UCSD-AML1 (cell line): Measurements from ENCODE around the gene RBM23.

Experiments used
- DNase-seq: peaks from one replicate; lab custom pipeline; 2025; ENCODE audit not compliant: unreplicated experiment; lab: John Stamatoyannopoulos, UW

The RBM23 gene

DNA sequence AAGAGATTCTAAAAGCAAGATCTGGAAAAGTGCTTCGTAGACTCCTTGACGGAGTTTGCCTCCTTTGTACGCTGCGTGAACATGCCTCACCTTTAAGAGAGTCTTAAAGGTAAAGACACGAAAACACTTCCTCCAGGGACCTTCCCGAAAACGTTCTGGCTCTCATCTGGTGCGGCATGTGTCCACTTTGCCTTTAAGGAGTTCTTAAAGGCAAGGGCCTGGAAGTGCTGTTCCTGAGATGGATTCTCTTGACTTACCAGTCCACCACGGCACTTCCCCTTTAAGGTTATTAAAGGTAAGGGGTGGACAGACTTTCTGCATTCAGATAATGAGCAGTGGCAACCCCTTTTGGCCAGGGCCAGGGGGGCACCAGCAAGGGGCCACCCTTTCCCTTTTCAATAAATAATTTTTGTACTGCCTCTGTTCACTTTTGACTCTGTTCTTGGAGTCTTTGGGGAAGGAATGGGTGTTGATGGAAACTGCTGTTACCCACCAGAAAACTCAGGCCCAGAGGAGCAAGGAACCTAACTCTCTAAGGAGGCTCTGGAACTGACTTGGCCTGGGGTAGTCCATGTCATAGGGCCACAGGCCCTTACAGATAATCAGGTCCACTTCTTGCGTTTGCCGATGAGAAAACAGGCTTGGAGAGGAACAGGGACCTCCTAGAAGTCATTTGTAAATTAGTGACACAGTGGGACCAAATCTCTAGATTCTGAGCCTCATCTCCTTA lies 31.5 kb downstream of the RBM23 start:
- DNase-seq: no peak

DNA sequence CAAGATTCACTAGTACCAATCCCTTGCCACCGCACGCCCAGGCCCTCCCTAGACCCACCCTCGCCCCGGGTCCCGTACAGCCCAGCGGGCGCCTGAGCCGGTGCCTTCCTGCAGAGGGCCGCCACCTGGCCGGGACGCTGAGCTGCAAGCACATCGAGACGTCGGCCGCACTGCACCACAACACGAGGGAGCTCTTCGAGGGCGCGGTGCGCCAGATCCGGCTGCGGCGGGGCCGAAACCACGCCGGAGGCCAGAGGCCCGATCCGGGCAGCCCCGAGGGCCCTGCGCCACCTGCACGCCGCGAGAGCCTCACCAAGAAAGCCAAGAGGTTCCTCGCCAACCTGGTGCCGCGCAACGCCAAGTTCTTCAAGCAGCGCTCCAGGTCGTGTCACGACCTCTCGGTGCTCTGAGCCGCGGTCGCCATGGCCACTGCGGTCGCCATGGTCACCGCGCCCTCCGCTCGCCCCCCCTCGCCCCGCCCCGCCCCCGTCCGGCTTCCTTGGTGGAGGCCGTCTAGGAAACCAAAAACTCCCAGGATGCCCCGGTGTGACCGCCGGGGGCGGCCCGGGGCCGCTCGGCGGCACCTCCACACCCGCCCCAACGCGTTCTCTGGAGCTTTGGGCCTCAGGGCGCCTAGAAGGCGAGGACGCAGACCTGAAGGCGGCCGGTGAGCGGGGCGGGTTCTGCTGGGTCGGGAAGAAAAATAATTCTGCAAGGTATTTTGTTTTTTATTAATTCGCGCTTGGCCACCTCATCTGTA lies 32.3 kb downstream of the RBM23 start:
- no peak for DNase-seq

- DNase-seq: no peak
These were observed 33.0 kb downstream of the RBM23 start for GRCh38 chr14:22885975-22886374.

DNA sequence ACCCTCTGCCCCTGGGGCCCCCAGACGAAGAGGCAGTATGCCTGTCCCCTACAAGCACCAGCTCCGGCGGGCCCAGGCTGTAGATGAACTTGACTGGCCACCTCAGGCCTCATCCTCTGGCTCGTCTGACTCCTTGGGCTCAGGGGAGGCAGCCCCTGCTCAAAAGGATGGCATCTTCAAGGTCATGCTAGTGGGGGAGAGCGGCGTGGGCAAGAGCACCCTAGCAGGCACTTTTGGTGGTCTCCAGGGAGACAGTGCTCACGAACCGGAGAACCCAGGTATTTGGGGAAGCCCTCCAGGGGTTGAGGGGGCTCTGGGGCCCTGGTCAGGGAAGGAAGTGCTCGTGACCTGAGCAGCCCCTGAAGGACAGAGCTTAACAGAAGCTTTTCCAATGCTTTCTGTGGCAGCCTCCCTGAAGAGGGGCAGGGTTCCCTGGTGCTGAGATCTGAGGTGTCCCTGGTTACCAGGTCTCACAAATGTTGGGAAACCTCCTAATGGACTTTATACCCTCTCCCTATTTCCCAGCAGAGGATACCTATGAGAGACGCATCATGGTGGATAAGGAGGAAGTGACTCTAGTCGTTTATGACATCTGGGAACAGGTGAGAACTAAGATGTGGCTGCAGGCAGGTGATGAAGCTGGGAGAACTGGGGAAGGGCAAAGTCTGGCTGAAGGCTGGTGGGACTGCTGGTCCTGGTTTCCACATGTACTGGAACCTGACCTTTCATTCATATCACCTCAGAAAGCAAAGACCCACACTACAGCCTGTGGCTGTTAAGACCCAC lies 34.0 kb downstream of the RBM23 start:
- no peak for DNase-seq

- DNase-seq: no peak
These were observed 34.7 kb downstream of the RBM23 start for GRCh38 chr14:22884076-22884737.

DNA sequence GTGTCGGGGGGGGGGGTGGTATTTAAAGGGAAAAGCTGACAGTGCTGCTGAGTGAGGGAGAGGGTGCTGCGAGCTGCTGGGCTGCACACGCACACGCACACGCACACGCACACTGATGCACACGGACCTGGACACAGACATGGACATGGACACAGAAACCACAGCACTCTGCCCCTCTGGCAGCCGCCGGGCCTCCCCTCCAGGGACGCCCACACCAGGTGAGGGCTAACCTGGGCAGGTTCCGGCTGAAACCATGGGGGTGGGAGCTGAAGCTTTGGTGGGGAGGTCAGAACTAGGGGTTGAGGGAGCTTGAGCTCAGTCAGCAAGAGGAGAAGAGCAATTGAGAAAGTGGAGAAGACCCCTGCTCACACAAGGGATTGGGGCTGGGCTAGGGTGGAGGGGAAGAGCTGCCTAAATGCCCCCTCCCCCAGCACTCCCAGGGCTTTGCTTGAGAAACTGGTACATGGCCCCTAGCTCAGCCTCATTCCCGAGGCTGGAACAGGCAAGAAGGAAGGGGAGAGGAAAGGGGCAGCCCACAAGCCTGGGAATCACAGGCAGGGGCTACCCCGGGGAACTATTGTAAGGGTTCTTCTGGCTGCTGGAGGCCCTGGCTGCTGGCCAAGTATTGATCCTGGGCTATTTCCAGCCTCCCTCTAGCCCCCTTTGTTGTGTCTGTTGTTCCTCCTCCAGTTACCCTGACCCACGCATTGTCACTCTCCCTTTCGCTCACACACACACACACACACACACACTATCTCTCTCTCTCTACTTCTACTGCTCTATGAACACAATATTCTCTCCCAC lies 35.6 kb downstream of the RBM23 start, which contains the start of gene REM2:
Gene REM2 (plus strand): TSS at position 50 of the 804 bp plus-strand sequence. CDS start 66 bp downstream, at position 116.
- no peak for DNase-seq

DNA sequence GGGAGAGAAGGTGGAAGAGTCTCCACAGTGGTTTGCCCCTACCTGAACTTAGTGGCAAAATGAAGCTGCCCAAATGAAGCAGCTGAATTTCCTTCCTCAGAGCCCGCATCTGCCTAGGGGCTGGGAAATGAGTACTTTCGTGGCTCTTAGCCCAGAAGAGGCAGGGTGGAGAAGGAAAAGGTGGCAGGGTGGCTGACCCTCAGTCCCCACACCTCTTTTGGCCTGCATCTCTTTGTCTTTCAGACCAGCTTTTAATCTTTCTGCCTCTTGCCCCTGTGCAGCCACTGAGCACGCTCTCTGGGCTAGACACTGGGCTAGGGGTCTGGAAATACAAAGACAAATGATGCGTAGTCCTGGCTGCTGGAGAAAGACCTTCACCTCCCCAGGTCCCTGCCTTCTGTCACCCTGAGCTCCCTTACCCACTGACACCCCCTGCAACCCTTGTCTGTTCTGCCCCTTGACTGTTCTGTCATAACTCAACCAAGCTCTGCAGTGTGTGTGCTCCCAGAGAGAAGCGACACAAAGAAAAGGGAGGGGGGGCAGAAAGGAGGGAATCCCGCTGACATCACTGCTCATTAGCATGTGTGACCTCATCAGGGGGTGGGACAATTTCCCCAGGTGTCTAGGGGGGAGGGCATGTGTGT lies 36.3 kb downstream of the RBM23 start:
- DNase-seq: no peak

- no peak for DNase-seq
These were observed 36.9 kb downstream of the RBM23 start for GRCh38 chr14:22882064-22882463.

DNA sequence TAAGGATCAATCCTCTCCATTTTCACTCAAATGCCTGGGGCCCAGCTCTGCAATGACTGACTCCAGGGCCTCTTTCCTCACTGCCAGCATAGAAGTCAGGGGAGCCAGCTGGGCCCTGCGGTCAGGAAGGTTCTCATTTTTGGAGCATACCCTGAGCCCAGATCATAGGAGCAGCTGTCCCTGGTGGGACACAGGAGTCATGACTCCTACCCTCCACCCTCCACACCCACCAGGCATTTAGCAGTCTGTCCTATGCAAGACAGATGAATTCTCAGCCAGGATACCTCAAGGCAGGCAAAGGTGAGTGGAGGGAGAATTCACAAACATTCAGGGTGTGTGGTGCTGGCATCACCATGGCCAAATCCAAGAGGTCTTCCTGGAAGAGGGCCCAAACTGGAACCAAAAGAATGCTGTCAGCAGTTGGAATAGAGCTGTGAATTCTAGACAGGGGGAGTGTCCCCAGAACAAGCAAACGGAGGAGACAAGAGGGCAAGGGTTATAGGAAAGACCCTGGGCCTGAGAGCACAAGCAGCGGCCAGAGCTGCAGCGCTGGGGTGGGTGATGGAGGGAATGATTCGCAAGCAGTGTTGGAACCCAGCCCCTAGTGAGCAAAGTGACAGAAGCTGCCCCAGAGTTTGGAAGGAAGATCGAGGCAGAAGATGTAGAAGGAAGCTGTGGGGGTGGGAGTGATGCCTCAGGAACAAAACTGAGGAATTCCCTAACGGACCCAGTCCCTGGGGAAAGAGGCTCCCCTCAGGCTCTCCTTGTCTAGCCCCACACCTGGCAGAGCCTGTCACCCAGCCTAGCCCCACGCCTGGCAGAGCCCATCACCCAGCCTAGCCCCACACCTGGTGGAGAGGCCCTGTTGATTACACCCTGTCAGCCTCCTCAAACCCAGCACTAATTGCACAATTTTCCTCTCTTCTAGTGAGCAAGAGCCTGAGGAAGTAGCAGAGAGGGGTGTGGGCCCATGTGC lies 40.4 kb downstream of the RBM23 start:
- DNase-seq: no peak

DNA sequence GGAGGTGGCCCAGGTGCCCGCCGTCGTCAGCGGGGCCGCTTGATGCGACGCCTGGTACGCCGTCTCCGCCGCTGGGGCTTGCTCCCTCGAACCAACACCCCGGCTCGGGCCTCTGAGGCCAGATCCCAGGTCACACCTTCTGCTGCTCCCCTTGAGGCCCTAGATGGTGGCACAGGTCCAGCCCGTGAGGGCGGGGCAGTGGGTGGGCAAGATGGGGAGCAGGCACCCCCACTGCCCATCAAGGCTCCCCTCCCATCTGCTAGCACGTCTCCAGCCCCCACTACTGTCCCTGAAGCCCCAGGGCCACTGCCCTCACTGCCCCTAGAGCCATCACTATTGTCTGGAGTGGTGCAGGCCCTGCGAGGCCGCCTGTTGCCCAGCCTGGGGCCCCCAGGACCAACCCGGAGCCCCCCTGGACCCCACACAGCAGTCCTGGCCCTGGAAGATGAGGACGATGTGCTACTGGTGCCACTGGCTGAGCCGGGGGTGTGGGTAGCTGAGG lies 41.9 kb downstream of the RBM23 start:
- no peak for DNase-seq

DNA sequence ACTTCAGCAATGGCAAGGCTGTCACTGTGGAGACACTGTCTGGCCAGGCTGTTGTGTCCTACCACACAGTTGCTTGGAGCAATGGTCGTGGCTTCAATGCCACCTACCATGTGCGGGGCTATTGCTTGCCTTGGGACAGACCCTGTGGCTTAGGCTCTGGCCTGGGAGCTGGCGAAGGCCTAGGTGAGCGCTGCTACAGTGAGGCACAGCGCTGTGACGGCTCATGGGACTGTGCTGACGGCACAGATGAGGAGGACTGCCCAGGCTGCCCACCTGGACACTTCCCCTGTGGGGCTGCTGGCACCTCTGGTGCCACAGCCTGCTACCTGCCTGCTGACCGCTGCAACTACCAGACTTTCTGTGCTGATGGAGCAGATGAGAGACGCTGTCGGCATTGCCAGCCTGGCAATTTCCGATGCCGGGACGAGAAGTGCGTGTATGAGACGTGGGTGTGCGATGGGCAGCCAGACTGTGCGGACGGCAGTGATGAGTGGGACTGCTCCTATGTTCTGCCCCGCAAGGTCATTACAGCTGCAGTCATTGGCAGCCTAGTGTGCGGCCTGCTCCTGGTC lies 43.1 kb downstream of the RBM23 start:
- no peak for DNase-seq

DNA sequence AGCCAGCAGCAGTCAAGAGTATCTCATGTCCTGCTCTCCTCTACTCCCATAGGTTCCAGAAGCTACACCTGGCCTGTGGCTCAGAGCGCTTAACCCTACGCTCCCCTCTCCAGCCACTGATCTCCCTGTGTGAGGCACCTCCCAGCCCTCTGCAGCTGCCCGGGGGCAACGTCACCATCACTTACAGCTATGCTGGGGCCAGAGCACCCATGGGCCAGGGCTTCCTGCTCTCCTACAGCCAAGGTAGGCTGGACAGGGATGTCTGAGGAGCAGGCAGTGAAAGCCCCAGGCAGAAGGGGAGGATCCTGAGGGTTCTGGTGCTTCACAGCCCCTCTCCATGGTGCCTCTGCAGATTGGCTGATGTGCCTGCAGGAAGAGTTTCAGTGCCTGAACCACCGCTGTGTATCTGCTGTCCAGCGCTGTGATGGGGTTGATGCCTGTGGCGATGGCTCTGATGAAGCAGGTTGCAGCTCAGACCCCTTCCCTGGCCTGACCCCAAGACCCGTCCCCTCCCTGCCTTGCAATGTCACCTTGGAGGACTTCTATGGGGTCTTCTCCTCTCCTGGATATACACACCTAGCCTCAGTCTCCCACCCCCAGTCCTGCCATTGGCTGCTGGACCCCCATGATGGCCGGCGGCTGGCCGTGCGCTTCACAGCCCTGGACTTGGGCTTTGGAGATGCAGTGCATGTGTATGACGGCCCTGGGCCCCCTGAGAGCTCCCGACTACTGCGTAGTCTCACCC lies 43.8 kb downstream of the RBM23 start:
- no peak for DNase-seq

- DNase-seq: no peak
These were observed 46.0 kb downstream of the RBM23 start for GRCh38 chr14:22872833-22873520.

- DNase-seq: peak; percentile 79
These were observed 46.7 kb downstream of the RBM23 start for GRCh38 chr14:22872033-22872832.

- peak; percentile 95 for DNase-seq
These were observed 47.5 kb downstream of the RBM23 start, which contains the start of gene LRP10 for GRCh38 chr14:22871224-22872032. Gene LRP10, plus strand, starts transcription at chr14:22871740. Its CDS starts 564 bp downstream, at chr14:22872304.
